Pancreas (tissue), 10 donors: ENCODE measurements around the gene SPATA12. TPM values are rescaled to one million over a fixed set of nuclear protein-coding genes. Genes with fewer than 3 reads are reported as not detected.

Experiments
- ATAC-seq, 4 donors: fragments of 200-7000 bp; cut with Tn5 transposase; one replicate each; pipeline versions ENCODE4 v1.8.0 to v1.9.1; 2020; ENCODE audit warnings: mild to moderate bottlenecking in 4 of 4, moderate library complexity in 4 of 4
- DNase-seq, 6 donors: peaks; one replicate each; pipeline ENCODE4 v3.0.0-alpha.2; 2020
- FAIRE-seq: peaks from 2 replicates; lab custom pipeline; 2012; peaks lifted over from hg19 to GRCh38; lab: Jason Lieb, UNC
- H3K27ac ChIP-seq, 4 donors: fragments of 200-600 bp; sonication (generic); 1 replicate in 3 of 4; 2 replicates in 1 of 4; pipeline versions ENCODE4 v1.5.0 to v1.8.0; 2020
- H3K27me3 ChIP-seq, 4 donors: fragments of 200-600 bp; one replicate each; pipeline ENCODE4 v1.8.0; 2021
- H3K36me3 ChIP-seq, 3 donors: fragments of 200-600 bp; sonication (generic) in 1 of 3; one replicate each; pipeline versions ENCODE4 v1.5.0 to v1.8.0; 2020 to 2021
- H3K4me1 ChIP-seq, 3 donors: fragments of 200-600 bp; one replicate each; pipeline ENCODE4 v1.8.0; 2021
- H3K4me3 ChIP-seq, 4 donors: fragments of 200-600 bp; sonication (generic) in 2 of 4; one replicate each; pipeline versions ENCODE4 v1.5.0 to v1.8.0; 2020 to 2021
- H3K9me3 ChIP-seq, 4 donors: fragments of 200-600 bp; one replicate each; pipeline ENCODE4 v1.8.0; 2021
- WGBS, 2 donors: extraction: QIAGEN DNeasy Blood & Tissue Kit; methylation state at CpG; one replicate each; pipeline ENCODE4 v1.1.7; 2013; 5-methylcytosine and 5-hydroxymethylcytosine counted together
- intact Hi-C, 3 donors: fragments of 100-400 bp; cut with DNase I; formaldehyde crosslinking; loops; one replicate each; pipeline versions ENCODE4 v1.11.1 to v1.14.2; 2022
- polyA plus RNA-seq, 2 donors: library from polyadenylated mRNA; stranded (reverse); fragments of 200-250 nt; gene quantifications; one replicate each; pipeline ENCODE4 v1.2.3, GENCODE V29; 2013
- total RNA-seq, 6 donors: library from RNA; stranded (reverse); fragmentation: NEBNext Ultra II Directional in 4 of 6; extraction: Animal tissue kit (Norgen Biotek cat#: 25700) in 4 of 6; gene quantifications; one replicate each; pipeline versions ENCODE4 v1.2.1 to v1.2.4, GENCODE V29; 2021 to 2023
- TF ChIP-seq, protein P1 (sequence below), 4 donors: fragments of 200-600 bp; sonication (generic) in 3 of 4; IDR thresholded peaks; one replicate each; pipeline versions ENCODE4 v1.5.0 to v1.8.0; 2021; ENCODE audit warnings: antibody characterized with exemption in 4 of 4
- donor health status: healthy with polysubstance abuse.
- donor health status: DM: no; HTN: no; CAD: no; lungs with moderate emphysema.
- donor health status: DM: no; HTN: no; CAD: no.
- donor health status: control.
- donor health status: control.
- donor health status: Bipolar disorder and iron deficiency.
- donor health status: DM: yes; HTN: yes; CAD: no.
- donor health status: DM: no; HTN: no; CAD: no.
- donor health status: DM: no; HTN: no; CAD: no.
- donor health status: DM: yes; HTN: yes; CAD: no.

Gene SPATA12
- total and polyA plus RNA-seq, 8 donors = 0.06 to 0.12 TPM; not detected in 6

DNA sequence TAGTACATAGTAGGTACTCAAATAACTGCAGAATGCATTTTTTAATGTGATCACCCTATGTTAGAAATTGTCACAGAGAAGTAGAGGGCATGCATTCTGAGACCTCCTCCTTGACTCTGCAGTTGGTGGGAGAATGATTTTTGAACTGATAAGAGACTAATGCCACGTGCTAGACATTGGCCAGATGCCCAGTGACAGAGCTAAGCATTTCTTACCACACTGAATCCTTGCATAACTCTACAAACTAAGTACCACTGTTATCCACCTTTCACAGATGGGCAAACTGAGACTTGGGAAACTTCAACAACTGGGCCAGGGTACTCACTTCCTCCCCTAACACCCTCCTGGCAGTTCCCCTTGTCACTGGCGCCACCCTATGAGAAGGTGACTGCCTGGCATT lies 33.5 kb upstream of the SPATA12 start:
- ATAC-seq (peak in 3 of 4 donors; percentile 23 to 57 (median 34)), DNase-seq (peak in 3 of 6 donors; percentile 31 to 48 (median 42)), FAIRE-seq (no peak)
- TF ChIP-seq, protein P1, sequence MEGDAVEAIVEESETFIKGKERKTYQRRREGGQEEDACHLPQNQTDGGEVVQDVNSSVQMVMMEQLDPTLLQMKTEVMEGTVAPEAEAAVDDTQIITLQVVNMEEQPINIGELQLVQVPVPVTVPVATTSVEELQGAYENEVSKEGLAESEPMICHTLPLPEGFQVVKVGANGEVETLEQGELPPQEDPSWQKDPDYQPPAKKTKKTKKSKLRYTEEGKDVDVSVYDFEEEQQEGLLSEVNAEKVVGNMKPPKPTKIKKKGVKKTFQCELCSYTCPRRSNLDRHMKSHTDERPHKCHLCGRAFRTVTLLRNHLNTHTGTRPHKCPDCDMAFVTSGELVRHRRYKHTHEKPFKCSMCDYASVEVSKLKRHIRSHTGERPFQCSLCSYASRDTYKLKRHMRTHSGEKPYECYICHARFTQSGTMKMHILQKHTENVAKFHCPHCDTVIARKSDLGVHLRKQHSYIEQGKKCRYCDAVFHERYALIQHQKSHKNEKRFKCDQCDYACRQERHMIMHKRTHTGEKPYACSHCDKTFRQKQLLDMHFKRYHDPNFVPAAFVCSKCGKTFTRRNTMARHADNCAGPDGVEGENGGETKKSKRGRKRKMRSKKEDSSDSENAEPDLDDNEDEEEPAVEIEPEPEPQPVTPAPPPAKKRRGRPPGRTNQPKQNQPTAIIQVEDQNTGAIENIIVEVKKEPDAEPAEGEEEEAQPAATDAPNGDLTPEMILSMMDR (IDR thresholded peaks at IDR 0.05) = no peak
- Histone ChIP-seq H3K4me3 (no peak overlapping the region), H3K9me3 (no peaks in the 10 kb centered on the region), H3K36me3 (no peaks in the 10 kb centered on the region), H3K4me1 (no peaks in the 10 kb centered on the region), H3K27ac (no peak overlapping the region), H3K27me3 (no peaks in the 10 kb centered on the region)
- WGBS, 2 donors = 47% methylated on average over 2 of the region's 2 CpGs
- intact Hi-C loops = no loop called here

DNA sequence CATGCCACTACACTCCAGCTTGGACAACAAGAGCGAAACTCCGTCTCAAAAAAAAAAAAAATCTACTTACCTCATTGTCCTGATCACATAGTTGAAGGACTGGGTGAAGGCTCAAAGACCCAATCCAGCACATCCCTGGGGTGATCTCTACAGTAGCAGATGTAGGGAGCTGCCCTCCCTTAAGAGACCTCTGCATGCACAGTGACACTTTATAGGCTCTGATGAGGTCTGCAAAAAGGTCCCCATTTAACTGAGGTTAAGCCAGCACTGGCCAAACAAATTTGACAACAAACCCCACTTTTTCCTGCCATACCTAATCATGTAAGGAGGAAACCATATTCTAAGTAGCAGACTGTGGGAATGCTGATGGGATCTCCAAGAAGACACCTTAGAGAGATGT lies 31.1 kb upstream of the SPATA12 start:
- WGBS, 2 donors = 97 to 100% methylated on average over 1 to 2 of the region's 2 CpGs

DNA sequence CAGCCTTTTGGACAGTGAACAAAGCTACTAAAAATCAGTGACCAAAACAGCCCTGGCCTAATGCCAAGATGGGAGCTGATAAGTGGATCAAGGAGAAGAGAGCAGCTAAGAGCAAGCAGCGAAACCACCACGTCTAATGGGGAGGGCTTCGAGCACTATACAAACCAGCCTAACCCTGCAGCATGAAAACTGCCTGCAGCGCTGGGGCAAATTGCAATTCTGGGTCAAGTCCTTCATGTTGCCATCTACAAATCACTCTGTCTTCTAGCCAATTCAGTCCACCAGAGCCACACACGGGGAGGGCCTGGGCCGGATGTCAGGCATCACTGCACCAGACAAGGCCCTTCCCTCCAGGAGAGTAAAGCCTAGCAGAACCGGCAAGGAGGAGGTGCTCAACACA lies 30.5 kb upstream of the SPATA12 start:
- intact Hi-C loops = no loop called here
- DNase-seq (peak in 2 of 6 donors; percentile 33 to 48), FAIRE-seq (no peak), ATAC-seq (peak in 1 of 4 donors; percentile 52)
- Histone ChIP-seq H3K36me3 (no peaks in the 10 kb centered on the region), H3K27ac (no peak overlapping the region), H3K4me3 (no peak overlapping the region), H3K9me3 (no peaks in the 10 kb centered on the region), H3K4me1 (no peaks in the 10 kb centered on the region), H3K27me3 (no peaks in the 10 kb centered on the region)
- WGBS, 2 donors = 69 to 74% methylated on average over 7 of the region's 7 CpGs
- TF ChIP-seq, protein P1 (IDR thresholded peaks at IDR 0.05) = no peak

More for the DNA sequence above, 31.1 kb upstream of the SPATA12 start:
- H3K27ac ChIP-seq = no peak overlapping the region
- intact Hi-C loops = no loop called here
- H3K36me3 ChIP-seq = no peaks in the 10 kb centered on the region
- TF ChIP-seq, protein P1 (IDR thresholded peaks at IDR 0.05) = no peak
- H3K4me1 ChIP-seq = no peaks in the 10 kb centered on the region
- no peak overlapping the region for H3K4me3 ChIP-seq
- H3K9me3 ChIP-seq = no peaks in the 10 kb centered on the region
- ATAC-seq (no peak), FAIRE-seq (no peak), DNase-seq (no peak)
- no peaks in the 10 kb centered on the region for H3K27me3 ChIP-seq

GRCh38 chr3:57030721-57031120 lies 29.7 kb upstream of the SPATA12 start:
- Histone ChIP-seq H3K9me3 (no peaks in the 10 kb centered on the region), H3K4me1 (no peaks in the 10 kb centered on the region), H3K36me3 (no peaks in the 10 kb centered on the region), H3K4me3 (no peak overlapping the region), H3K27ac (no peak overlapping the region), H3K27me3 (no peaks in the 10 kb centered on the region)
- no peak for ATAC-seq
- no peak for FAIRE-seq
- TF ChIP-seq, protein P1 (IDR thresholded peaks at IDR 0.05) = no peak
- WGBS, 2 donors = 58 to 69% methylated on average over 3 of the region's 3 CpGs
- intact Hi-C loops = no loop called here
- no peak for DNase-seq

DNA sequence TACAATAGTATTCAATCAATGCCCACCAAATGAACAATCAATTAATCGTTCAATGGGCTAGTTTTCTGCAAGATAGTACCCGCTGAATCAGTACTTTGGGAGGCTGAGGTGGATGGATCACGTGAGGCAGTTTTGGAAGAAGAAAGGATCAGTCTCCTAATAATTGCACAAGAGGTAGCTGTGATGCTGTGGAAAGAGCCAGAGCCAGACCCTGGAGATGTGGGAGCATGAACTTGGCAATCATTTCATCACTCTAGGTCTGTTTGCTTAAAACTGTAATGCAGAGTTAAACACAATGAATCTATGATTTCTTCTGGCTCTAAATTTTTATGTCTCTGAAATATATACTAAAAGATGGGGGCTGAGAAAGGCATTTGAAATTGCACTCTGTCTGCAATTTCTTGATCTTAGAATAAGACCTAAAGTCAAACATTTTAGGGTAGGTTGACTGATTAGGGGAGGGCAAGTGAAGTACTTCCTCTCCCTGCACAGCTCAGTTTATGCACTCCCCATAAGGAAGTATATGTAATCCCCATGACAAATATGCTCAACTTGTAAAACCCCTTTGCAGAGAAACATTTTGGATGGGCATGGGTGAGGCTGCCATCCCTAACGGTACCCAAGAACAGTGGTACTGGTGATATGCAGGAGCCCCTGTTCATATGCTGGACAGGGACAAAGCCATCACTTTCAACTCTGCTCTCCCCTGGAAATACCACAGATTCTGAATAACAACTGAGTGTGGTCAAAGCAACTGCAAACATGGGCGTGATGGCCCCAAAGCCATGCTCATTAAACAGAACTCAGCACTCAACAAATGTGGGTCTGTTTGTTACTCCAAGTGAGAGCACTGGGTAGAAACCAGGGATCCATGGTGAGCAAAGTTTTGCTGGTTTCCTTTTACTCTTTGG lies 28.6 kb upstream of the SPATA12 start:
- 70 to 85% methylated on average over 5 of the region's 5 CpGs for WGBS, 2 donors
- Histone ChIP-seq H3K9me3 (no peaks in the 10 kb centered on the region), H3K4me3 (no peak overlapping the region), H3K27ac (no peak overlapping the region), H3K36me3 (no peaks in the 10 kb centered on the region), H3K4me1 (no peaks in the 10 kb centered on the region), H3K27me3 (no peaks in the 10 kb centered on the region)
- no peak for ATAC-seq
- TF ChIP-seq, protein P1 (IDR thresholded peaks at IDR 0.05) = no peak
- DNase-seq = no peak
- intact Hi-C loops = no loop called here
- no peak for FAIRE-seq
